ENCODE measurements around the gene NAPB.

DNA sequence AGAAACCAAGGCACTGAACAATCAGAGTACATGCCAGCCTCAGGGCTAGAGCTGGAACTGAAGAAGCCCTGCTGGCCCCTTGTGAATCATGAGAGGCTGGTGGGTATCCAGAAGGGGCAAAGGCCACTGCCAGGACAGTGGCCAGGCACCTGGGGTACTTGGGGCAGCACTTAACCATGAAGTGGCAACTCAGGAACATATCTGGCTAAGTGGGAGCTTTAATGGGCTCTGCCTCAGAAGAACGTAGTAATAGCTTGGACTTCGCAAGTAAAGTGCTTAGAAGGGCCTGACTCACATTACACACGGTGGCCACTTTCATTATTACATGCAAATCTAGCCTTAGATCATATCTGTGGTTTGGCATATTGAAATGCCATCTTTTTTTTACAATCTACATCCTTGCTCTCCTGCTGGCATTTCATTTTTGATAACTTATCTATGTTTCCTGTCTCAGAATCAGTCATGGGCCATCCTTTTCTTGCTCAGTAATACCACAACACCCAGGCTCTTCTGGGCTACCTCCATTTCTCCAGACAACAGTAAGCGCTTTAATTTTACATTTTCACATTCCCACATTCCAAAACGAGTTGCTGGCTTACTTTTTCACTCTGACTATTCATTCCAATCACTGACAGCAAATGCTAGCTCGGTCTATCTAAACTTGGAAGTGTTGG is 21.6 kb downstream of the NAPB start:
- TF ChIP-seq POLR2A (IDR thresholded peaks at IDR 0.05), result no peak
- TF ChIP-seq, protein P1, sequence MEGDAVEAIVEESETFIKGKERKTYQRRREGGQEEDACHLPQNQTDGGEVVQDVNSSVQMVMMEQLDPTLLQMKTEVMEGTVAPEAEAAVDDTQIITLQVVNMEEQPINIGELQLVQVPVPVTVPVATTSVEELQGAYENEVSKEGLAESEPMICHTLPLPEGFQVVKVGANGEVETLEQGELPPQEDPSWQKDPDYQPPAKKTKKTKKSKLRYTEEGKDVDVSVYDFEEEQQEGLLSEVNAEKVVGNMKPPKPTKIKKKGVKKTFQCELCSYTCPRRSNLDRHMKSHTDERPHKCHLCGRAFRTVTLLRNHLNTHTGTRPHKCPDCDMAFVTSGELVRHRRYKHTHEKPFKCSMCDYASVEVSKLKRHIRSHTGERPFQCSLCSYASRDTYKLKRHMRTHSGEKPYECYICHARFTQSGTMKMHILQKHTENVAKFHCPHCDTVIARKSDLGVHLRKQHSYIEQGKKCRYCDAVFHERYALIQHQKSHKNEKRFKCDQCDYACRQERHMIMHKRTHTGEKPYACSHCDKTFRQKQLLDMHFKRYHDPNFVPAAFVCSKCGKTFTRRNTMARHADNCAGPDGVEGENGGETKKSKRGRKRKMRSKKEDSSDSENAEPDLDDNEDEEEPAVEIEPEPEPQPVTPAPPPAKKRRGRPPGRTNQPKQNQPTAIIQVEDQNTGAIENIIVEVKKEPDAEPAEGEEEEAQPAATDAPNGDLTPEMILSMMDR (IDR thresholded peaks at IDR 0.05), result no peak

Data from right lobe of liver (tissue), 4 donors.